NCI-H748 treated with DMSO at 0.1 percent for 48 hours (cell line): Measurements from ENCODE around the gene SMIM33.
"Not testable (repeated sequence)": the region's sequence is repeated elsewhere in the genome, so short reads cannot be mapped to it uniquely, and the experiment has no call there.

Source experiments
- DNase-seq: peaks from one replicate; lab custom pipeline; 2025; lab: John Stamatoyannopoulos, UW

The SMIM33 gene

DNA sequence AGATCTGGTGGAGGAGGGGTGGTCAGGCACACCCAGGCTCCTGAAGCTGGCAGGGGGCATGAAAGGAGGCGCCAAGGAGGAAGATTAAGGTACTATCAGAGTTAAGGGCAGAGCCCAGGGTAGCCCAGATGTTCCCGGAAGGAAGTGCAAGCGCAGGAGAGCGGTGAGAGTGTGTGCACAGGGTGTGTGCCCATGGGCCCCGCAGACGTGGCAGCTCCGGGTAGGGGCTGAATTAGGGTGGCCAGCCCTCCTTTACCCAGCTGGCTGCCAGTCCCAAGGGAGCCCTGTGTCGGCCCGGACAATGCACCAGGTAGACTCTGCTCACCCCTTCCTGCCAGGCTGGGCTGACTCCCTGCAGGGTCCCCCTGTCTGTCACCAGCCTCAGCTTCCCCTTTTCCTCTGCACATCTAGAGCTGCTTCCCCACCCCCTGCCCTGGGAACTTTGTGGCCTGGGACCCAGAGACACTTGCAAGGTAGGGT lies at the start of gene SMIM33:
TSS of gene SMIM33 (plus strand) at position 184 of the 480 bp plus-strand sequence. CDS start at position 302, 118 bp downstream.
- DNase-seq = no peak

DNA sequence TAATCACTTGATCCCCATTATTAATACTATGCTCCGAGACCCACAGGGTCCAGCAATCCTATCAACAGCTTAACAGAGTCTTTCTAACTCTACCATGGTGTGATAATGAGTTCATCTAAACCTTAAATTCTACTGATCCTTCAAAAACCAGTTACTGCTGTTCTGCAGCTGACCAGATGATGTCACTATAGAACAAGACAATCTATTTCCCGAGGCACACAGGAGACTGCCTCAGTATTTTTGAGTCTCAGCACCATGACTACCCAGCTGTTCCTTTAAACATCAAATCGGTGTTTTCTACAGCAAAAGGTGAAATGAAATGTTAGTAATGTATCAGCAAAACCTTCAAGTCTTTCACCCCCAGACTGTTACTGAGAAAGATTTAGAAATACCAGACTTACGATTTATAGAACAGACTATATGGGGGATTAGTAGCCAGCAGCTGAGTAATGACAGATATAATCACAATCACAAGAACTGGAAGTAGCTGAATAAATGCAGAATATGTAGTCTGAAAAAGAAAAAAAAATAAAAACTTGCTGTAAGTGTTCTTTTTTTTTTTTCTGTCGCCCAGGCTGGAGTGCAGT lies 48.4 kb upstream of the SMIM33 start:
- DNase-seq = peak; percentile 58

DNA sequence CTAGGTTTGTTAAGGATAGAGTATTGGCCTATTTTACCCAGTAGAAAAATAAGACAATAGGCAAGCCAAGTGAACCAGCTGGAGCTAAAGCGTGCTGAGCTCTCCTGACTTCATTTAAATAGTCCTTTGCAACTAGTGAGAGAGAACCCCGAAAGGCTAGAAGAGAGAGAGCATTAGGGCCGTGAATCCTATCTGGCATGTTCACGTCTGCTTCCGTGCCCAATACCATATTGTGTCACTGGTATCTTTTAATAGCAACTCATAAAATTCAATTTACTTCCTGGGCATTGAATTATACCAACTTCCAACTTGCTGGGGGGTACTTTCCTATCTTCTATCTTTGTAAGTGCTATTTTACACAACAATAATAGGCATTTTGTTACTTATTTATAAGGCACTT lies 45.3 kb upstream of the SMIM33 start:
- DNase-seq = no peak

DNA sequence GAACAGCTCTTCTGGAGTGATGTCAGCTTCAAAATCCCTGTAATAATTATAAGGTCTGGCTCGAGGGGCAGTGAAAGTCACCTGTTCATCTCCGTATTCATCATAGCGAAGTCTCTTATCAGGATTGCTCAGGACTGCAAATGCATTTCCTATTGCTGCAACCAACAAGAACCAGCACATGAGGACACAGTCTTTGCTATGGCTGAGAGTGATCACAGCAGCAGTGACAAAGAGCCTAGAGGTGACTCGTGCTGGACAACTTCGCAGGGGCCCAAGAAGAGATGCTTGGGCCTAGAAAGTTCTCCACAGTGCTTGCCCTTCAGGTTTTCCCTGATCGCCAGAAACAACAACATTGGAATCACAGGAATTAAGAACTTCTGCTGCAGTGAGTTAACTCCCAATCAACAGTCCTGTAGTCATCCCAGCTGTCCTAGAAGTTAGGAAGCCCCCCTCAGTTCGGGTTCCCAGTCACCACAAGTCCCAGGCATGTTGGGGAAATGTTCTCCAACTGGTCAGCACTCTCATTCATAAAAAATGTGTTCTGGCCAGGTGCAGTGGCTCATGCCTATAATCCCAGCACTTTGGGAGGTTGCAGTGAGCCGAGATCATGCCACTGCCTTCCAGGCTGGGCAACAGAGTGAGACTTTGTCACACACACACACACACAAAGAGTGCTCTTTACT lies 44.5 kb upstream of the SMIM33 start:
- DNase-seq = no peak

DNA sequence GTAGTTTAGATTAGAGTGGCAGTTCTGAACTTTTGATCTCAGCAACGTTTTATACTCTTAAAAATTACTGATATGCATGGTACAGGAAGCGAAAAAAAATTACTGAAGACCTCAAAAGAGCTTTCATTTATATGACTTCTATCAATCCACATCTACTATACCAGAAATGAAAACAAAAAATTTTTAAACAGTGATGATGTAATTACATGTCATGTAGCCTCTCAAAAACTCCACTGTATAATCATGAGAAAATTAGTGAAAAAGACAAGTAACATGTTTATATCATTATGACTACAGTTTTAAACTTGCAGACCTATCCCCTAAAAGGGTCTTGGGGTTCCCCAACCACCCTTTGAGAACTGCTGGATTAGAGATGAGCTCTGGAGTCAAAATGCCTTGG lies 40.8 kb upstream of the SMIM33 start:
- DNase-seq = no peak

GRCh38 chr5:139431706-139432105 lies 39.1 kb upstream of the SMIM33 start:
- no peak for DNase-seq

- no peak for DNase-seq
Observed at GRCh38 chr5:139435676-139436075, 35.1 kb upstream of the SMIM33 start.

DNA sequence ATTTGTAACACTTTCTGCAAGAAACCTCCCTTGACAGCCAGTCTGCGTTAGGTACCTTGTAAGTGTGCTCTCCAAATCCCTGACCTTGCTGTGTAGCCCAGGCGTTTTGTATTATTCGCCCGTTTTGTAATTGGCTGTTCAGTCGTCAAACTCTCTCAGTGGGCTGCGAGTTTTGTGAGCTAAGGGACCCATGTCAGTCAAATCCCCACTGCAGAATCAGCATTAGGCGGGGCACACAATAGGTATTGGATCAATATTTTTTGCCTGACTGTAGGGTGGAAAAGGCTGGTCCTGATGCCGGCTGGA lies 32.1 kb upstream of the SMIM33 start:
- no peak for DNase-seq

DNA sequence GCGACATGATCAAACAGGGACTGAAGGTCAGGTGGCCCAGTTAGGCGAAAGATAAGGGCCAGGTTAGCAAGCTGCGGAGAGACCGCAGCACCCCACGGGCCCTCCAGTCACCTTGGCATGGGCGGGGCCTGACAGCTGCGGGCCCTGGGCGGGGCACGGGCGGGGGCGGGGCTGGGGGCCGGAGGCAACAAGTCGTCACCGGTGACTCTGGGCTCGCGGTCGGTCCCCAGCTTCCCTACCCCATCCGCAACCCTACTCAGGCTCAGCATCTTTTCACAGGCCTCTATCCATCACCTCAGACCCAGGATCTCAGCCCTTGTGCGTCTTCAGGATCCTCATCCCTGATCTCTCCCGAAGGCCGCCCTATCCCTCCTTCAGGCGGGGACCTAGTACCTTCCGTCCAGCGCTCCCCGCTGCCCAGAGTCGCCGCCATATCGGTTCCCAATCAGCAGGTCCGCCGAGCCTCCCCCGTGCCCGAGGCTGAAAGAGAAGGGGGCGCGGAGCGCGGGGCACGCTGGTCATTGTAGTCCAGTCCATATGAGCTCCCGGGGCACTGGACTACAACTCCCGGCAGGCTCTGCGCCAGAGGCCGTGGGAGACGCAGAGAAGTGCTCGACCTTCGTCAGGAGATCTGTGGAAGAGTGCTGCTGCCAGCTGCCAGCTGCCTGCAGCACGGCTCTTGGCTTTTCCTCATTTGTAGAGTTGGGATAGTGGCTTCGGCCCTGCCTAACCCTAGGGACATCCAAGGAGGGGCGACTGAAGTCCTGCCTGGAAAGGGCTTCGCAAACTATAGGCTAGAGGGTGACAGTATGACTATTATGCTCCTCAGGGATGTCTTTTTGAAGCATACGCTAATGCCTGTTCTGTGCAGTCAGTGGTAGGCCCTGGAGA lies 31.5 kb upstream of the SMIM33 start, which contains the start of gene DNAJC18:
TSS of gene DNAJC18 (minus strand) at position 513 of the 891 bp plus-strand sequence. CDS start at position 433, 80 bp downstream.
- DNase-seq = peak; percentile 89

DNA sequence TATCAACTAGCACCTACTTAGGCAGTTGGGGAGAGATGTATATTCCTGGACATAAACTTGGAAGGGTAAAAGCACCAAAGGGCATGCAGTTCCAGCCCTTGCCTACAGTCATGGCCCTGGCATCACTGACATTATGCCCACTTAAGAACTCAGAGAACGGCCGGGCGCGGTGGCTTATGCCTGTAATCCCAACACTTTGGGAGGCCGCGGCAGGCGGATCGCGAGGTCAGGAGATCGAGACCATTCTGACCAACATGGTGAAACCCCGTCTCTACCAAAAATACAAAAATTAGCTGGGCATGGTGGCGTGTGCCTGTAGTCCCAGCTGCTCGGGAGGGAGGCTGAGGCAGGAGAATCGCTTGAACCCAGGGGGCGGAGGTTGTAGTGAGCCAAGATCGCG lies 30.4 kb upstream of the SMIM33 start:
- not testable (repeated sequence) for DNase-seq

DNA sequence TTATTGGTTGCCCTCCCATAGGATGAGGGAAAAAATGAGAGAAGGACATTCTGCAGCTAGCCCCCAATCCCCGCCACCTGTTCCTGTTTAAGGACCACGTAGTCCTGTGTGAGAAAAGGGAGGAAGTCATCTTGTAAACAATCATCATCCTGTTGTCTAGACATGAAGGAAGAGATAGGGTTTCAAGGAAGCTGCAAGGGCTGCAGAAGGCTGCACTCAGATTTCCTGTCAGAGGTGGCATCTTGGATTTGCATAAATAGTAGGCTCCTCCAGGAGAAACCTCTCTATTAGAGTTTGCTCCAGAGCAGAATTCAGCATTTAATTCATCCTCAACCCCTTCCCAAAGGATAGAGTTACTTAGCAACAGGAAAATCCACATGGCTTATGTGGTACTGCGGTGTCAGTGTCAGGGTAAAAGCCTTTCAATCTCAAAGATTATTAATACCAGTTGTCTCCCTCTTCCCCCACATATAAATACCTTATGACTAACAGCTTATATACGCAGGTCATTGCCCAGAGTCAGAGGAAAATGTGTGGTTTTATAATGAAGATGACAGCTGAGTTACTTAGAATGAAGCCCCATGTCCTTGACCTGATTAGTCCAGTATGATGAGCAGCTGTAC lies 26.9 kb upstream of the SMIM33 start:
- DNase-seq = no peak

DNA sequence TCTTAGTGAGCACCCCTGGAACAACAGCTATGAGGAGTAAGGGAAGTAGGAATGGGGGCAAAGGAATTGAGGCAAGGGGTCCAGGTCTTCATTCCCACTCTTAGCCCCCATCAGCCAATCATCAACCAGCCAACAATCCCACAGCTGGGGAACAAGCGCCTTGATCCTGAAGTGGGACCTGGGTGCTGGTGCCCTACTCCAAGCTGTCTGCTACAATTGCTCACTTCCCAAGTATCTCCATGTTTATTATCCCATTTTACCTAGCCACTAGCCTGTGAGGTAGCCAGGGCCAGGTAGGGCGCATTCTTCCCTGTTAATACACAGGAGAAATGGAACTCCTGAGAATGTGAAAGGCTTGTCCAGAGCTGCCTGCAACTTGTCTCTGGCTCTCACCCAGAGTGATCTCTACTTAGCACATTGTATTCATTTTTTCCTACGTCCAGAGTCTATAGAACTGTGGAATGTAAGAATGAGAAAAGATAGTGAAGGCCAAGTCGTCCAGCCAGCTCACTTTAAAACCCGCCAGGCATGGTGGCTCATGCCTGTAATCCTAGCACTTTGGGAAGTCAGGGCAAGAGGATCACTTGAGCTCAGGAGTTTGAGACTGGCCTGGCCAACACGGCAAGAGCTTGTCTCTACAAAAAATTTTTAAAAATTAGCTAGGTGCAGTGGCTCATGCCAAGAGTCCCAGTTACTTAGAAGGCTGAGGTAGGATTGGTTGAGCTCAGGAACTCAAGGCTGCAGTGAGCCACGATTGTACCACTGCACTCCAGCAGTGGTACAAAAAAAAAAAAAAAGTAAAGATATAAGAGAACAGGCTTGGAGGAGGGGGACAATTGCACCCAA lies 25.3 kb upstream of the SMIM33 start:
- no peak for DNase-seq

- no peak for DNase-seq
Observed at GRCh38 chr5:139446956-139447779, 23.6 kb upstream of the SMIM33 start.

GRCh38 chr5:139451176-139451575 lies 19.6 kb upstream of the SMIM33 start:
- no peak for DNase-seq

GRCh38 chr5:139451878-139452660 lies 18.7 kb upstream of the SMIM33 start:
- DNase-seq = no peak

GRCh38 chr5:139453683-139454567 lies 16.9 kb upstream of the SMIM33 start:
- no peak for DNase-seq

GRCh38 chr5:139454568-139455290 lies 16.1 kb upstream of the SMIM33 start:
- no peak for DNase-seq

- DNase-seq = no peak
Observed at GRCh38 chr5:139456776-139457175, 14.0 kb upstream of the SMIM33 start.
